HAP-1 (cell line): ENCODE results near the gene BORCS8.

Source experiments
- DNase-seq, 2 experiments: peaks; one replicate each; pipeline ENCODE4 v3.0.0-alpha.2; 2016 to 2020; ENCODE audit warnings: low spot score in 2 of 2
- H3K27me3 ChIP-seq: fragments of 250-450 bp; sonication (Bioruptor Pico); 2 replicates; pipeline ENCODE4 v1.5.1; 2020; ENCODE audit warnings: low read depth, mild to moderate bottlenecking, moderate library complexity
- H3K36me3 ChIP-seq: fragments of 250-450 bp; sonication (Bioruptor Pico); replicated peaks from 2 replicates; pipeline ENCODE4 v1.5.1; 2020; ENCODE audit warnings: mild to moderate bottlenecking
- H3K4me1 ChIP-seq: fragments of 250-450 bp; sonication (Bioruptor Pico); 2 replicates; pipeline ENCODE4 v1.5.1; 2020; ENCODE audit warnings: mild to moderate bottlenecking
- H3K4me3 ChIP-seq: fragments of 250-450 bp; sonication (Bioruptor Pico); 2 replicates; pipeline ENCODE4 v1.5.1; 2020; ENCODE audit warnings: mild to moderate bottlenecking, moderate library complexity
- H3K9me3 ChIP-seq: fragments of 250-450 bp; sonication (Bioruptor Pico); 2 replicates; pipeline ENCODE4 v1.5.1; 2020; ENCODE audit warnings: mild to moderate bottlenecking, moderate library complexity
- in situ Hi-C: fragments of 300-500 bp; cut with MboI; formaldehyde crosslinking; loops from 3 replicates; pipeline ENCODE4 v1.14.3; 2020; ENCODE audit warnings: low sequenced_read_pairs, inconsistent platforms, mixed read lengths

The BORCS8 gene

GRCh38 chr19:19207637-19208572 is 16.0 kb upstream of the BORCS8 start:
- peaks cover 14% of the 10 kb centered on the region for H3K27me3 ChIP-seq
- in situ Hi-C loops: no loop called here
- no peaks in the 10 kb centered on the region for H3K36me3 ChIP-seq

GRCh38 chr19:19206938-19207337 is 15.0 kb upstream of the BORCS8 start:
- no peaks in the 10 kb centered on the region for H3K9me3 ChIP-seq
- in situ Hi-C loops: no loop called here
- no peak for DNase-seq
- H3K36me3 ChIP-seq: peaks cover 5% of the 10 kb centered on the region
- peaks cover 4% of the 10 kb centered on the region; the same call in 1 of the 2 replicates for H3K4me1 ChIP-seq
- no peak overlapping the region for H3K4me3 ChIP-seq
- H3K27me3 ChIP-seq: peaks cover 7% of the 10 kb centered on the region

More at GRCh38 chr19:19207637-19208572, 16.0 kb upstream of the BORCS8 start:
- Histone ChIP-seq H3K4me3 (no peak overlapping the region), H3K9me3 (no peaks in the 10 kb centered on the region), H3K4me1 (no peaks in the 10 kb centered on the region; the same call in 1 of the 2 replicates)
- no peak for DNase-seq

DNA sequence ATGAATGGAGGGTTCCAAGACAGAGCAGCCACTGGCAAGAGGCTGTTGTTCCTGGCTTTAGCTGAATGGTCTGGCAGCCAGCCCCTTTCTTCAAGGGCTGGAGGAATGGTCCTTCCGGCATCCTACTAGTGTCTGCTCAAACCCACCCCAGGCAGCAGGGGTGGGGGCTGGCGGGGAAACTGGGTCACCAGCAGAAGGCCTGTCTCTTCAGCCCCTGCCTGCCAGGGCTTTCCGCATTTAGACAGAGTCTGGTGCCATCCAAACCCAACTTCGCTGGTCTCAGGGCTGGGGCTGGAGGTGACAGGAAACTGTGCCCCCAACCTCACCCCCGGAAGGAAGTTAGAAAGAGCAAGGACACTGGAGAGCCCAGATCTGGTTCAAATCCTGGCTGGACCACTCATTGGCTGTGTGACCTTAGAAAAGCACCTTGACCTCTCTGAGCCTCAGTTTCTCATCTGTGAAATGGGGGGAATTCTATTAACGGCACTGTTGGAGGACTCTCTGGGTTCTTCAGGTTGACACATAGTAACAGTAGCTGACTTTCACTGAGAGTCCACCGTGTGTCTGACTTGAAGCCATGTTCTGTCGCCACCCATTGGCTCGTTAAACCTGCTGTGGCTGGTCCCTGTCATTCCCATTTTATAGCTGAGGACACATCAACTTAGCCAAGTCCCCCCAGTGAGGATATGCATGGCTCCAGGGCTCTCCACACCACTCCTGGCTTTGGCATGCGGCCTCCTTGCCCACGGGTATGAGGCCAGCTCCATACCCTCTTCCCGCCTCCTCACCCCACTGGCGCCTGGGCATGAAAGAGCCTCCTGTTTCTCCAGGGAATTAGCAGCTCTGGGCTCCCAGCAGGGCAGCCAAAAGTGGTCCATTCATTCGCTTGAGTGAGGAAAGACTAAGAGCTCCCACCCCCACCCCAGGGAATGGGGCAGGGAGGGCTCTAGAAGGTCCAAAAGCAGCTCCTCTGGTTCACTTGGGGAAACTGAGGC is 13.8 kb upstream of the BORCS8 start:
- Histone ChIP-seq H3K27me3 (no peaks in the 10 kb centered on the region), H3K4me3 (no peak overlapping the region), H3K4me1 (peaks cover 4% of the 10 kb centered on the region; the same call in 1 of the 2 replicates), H3K9me3 (no peaks in the 10 kb centered on the region), H3K36me3 (peaks cover 15% of the 10 kb centered on the region)
- DNase-seq: no peak
- in situ Hi-C loops: no loop called here

DNA sequence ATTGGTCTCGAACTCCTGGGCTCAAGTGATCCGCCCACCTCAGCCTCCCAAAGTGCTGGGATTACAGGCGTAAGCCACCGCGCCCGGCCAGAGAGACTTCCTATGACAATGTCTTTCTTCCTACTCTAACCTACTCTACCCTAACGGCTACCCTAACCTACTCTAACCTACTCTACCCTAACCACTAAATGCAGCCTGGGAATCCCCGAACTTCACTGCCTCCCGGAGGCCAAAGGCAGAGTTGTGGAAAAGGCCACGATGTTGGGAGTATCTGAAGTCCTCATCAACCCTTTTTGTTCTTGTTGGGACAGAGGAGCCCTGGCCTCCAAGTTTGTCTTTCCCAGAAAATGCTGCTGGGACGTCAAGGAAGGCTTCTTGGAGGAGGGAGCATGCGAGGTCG is 12.2 kb upstream of the BORCS8 start:
- in situ Hi-C loops: no loop called here
- Histone ChIP-seq H3K4me3 (no peak overlapping the region), H3K27me3 (no peaks in the 10 kb centered on the region), H3K36me3 (peaks cover 20% of the 10 kb centered on the region), H3K9me3 (no peaks in the 10 kb centered on the region), H3K4me1 (peaks cover 4% of the 10 kb centered on the region; the same call in 1 of the 2 replicates)
- no peak for DNase-seq

DNA sequence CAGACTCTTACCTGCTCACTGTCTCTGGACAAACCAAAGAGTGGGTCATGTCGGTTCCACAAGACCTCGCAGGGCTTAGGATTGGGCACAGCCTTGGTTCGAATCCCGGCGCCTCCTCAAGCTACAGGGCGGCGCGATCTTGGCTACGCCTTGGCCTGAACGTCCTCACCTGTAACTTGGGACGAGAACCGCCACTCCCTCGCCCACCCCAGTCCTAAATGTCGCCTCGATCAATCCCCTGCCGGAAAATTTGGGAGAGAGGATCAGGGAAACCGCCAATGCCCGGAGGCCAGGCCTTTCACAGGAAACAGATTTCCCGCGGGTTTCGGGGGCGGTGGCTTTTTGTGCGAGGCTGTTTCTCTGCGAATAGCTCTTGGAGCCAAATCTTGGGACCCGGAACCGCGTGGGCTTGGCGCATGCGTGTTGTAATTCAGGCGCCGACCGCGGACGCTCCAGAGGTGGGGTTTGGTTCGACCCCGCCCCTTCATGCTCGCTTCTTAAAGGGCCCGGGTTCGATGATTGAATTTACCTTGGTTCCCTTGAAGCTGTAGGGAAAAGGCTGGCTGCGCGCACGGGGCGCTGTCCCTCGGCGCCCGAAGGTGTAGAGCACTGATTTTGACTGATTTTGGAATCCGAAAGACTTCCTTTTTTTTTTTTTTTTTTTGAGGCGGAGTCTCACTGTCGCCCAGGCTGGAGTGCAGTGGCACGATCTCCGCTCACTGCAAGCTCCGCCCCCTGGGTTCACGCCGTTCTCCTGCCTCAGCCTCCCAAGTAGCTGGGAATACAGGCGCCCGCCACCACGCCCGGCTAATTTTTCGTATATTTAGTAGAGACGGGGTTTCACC is 11.3 kb upstream of the BORCS8 start, which contains the start of gene NR2C2AP:
TSS of gene NR2C2AP (minus strand) at position 403 of the 845 bp plus-strand sequence. CDS start at position 49, 354 bp downstream.
- Histone ChIP-seq H3K9me3 (no peaks in the 10 kb centered on the region), H3K4me1 (peaks cover 4% of the 10 kb centered on the region; the same call in 1 of the 2 replicates), H3K27me3 (no peaks in the 10 kb centered on the region), H3K36me3 (peaks cover 26% of the 10 kb centered on the region), H3K4me3 (peak within 1 kb of the TSS; percentile 55)
- peak; percentile 90 to 96 for DNase-seq
- in situ Hi-C loops: no loop called here

DNA sequence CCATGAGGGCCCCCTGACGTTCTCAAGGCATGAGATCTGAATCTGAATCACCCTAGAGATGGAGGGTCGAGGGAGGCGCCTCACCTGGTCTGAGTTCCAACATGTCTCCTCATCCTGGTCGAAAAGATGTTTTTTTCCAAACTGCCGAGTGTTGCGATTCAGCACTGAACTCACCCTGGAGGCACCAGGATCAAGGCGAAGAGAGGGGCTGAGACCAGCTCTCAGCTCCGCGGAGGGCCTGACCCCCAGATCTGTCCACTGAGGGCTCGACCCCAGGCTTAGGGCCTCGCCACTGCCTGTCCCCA is 10.7 kb upstream of the BORCS8 start:
- Histone ChIP-seq H3K27me3 (no peaks in the 10 kb centered on the region), H3K36me3 (peaks cover 30% of the 10 kb centered on the region), H3K4me1 (peaks cover 4% of the 10 kb centered on the region; the same call in 1 of the 2 replicates), H3K4me3 (peak overlapping the region; percentile 55), H3K9me3 (no peaks in the 10 kb centered on the region)
- no peak for DNase-seq
- in situ Hi-C loops: no loop called here

DNA sequence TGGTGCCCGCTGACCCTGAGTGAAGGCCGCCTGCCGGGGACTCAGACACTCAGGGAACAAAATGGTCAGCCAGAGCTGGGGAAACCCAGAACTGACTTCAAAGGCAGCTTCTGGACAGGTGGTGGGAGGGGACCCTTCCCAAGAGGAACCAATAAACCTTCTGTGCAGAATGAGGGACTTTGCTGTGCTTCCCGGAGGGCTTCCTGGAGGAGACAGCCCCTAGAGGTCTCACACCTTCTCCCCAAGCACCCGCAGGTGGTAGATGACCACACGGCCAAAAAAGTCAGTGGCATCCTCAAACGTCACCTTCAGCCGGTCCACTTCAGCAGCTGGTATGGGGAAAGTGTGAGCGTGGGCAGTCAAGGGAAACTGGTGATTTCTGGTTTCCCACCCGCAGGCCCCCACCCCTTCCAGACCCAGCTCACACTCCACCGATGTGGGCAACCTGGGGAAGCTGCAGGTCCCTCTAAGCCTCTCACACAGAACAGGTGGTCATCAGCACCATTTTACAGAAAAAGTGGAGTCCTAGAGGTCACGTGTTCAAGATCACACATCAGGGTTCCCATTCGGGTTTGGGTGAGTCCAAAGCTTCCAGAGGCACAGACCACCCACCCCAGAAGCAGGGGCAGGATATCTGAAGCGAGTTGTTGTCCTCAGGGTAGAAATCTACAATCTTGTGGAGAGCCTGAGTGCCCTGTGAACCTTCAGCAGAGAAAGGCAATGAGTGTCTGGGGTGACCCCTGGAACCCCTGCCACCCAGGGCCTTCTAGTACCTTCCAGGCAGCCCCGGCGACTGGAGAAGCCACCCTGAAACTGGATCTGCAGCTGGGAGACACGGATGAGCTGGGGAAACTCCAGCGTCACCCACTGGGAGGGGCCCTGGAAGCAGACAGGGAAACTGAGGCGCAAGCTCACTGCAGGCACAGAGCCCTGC is 10.0 kb upstream of the BORCS8 start:
- Histone ChIP-seq H3K9me3 (no peaks in the 10 kb centered on the region), H3K4me1 (peaks cover 4% of the 10 kb centered on the region; the same call in 1 of the 2 replicates), H3K36me3 (peaks cover 32% of the 10 kb centered on the region), H3K4me3 (peak overlapping the region; percentile 55), H3K27me3 (no peaks in the 10 kb centered on the region)
- in situ Hi-C loops: no loop called here
- no peak for DNase-seq

DNA sequence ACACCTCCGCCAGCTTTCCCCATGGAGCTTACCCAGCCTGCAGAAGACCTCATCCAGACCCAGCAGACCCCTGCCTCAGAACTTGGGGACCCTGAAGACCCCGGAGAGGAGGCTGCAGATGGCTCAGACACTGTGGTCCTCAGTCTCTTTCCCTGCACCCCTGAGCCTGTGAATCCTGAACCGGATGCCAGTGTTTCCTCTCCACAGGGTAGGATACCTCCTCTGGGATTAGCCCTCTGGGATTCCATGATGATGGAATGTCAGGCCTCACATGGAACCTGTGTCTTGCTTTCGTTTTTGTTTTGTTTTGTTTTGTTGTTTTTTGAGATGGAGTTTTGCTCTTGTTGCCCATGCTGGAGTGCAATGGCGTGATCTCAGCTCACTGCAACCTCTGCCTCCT is 2.0 kb upstream of the BORCS8 start:
- no peak for DNase-seq
- in situ Hi-C loops: no loop called here
- no peaks in the 10 kb centered on the region for H3K9me3 ChIP-seq
- H3K4me3 ChIP-seq: peak overlapping the region; percentile 98; the same call in 1 of the 2 replicates
- H3K27me3 ChIP-seq: no peaks in the 10 kb centered on the region
- H3K4me1 ChIP-seq: peaks cover 6% of the 10 kb centered on the region; the same call in 1 of the 2 replicates
- peaks cover 16% of the 10 kb centered on the region for H3K36me3 ChIP-seq

- H3K4me3 ChIP-seq: peak overlapping the region; percentile 98
- H3K36me3 ChIP-seq: peaks cover 7% of the 10 kb centered on the region
- peaks cover 6% of the 10 kb centered on the region; the same call in 1 of the 2 replicates for H3K4me1 ChIP-seq
- DNase-seq: no peak
- in situ Hi-C loops: no loop called here
- H3K27me3 ChIP-seq: no peaks in the 10 kb centered on the region
- H3K9me3 ChIP-seq: no peaks in the 10 kb centered on the region
Measured at GRCh38 chr19:19192910-19193423, 1.0 kb upstream of the BORCS8 start.

GRCh38 chr19:19191768-19192077 is 229 bp downstream of the BORCS8 start:
- H3K4me1 ChIP-seq: peaks cover 6% of the 10 kb centered on the region; the same call in 1 of the 2 replicates
- in situ Hi-C loops: no loop called here
- no peaks in the 10 kb centered on the region for H3K27me3 ChIP-seq
- peak overlapping the region; percentile 98 for H3K4me3 ChIP-seq
- no peak for DNase-seq
- H3K9me3 ChIP-seq: no peaks in the 10 kb centered on the region
- peaks cover 5% of the 10 kb centered on the region for H3K36me3 ChIP-seq

DNA sequence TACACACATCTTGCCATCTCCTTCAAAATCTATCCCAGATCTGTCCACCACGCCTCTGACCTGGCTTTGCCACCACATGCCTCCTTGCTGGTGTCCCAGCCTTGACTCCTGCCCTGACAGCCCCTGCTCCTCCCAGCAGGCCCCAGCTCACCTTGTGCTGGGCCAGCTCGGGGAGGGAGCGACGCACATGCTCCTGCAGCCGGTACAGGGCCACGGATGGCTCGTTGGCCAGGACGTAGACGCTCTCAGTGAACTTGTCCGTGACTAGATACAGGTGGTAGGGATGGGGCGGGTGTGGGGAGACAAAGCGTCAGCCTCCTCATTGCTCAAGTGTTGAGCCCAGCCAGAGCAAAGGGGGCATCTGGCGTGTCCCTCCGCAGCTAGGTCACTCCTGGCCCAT is 5.2 kb downstream of the BORCS8 start:
- in situ Hi-C loops: no loop called here
- Histone ChIP-seq H3K27me3 (no peaks in the 10 kb centered on the region), H3K36me3 (peaks cover 24% of the 10 kb centered on the region), H3K9me3 (no peaks in the 10 kb centered on the region), H3K4me3 (no peak overlapping the region), H3K4me1 (no peaks in the 10 kb centered on the region)
- no peak for DNase-seq
